SK-N-SH (cell line): ENCODE measurements around the gene PPIP5K2. TPM values are rescaled to one million over a fixed set of nuclear protein-coding genes. Genes with fewer than 3 reads are reported as not detected.

Source experiments
- ELF1 ChIP-seq: IDR thresholded peaks from 2 replicates; pipeline ENCODE4 v1.4.0; 2012
- FOSL2 ChIP-seq: IDR thresholded peaks from 2 replicates; pipeline ENCODE4 v1.4.0; 2012; ENCODE audit warnings: low read depth, mild to moderate bottlenecking, moderate library complexity, borderline replicate concordance
- FOXM1 ChIP-seq: IDR thresholded peaks from 2 replicates; pipeline ENCODE4 v1.4.0; 2012; ENCODE audit warnings: low read depth, mild to moderate bottlenecking
- GABPA ChIP-seq: IDR thresholded peaks from 2 replicates; pipeline ENCODE4 v1.4.0; 2012; ENCODE audit warnings: low read depth, mild to moderate bottlenecking
- GATA2 ChIP-seq: sonication (generic); formaldehyde crosslinking; IDR thresholded peaks from 2 replicates; pipeline ENCODE4 v1.5.0; 2020; ENCODE audit warnings: mild to moderate bottlenecking, missing genetic modification reagents
- IRF3 ChIP-seq: fragments of 150-350 bp; IDR thresholded peaks from 2 replicates; pipeline ENCODE4 v1.6.1; 2016; ENCODE audit warnings: mild to moderate bottlenecking, low read depth, low read length
- JUND ChIP-seq: IDR thresholded peaks from 2 replicates; pipeline ENCODE4 v1.4.0; 2012
- MAX ChIP-seq: IDR thresholded peaks from 2 replicates; pipeline ENCODE4 v1.4.0; 2012; ENCODE audit warnings: low read depth
- MEF2A ChIP-seq: IDR thresholded peaks from 2 replicates; pipeline ENCODE4 v1.4.0; 2012; ENCODE audit warnings: low read depth, borderline replicate concordance
- NFIC ChIP-seq: IDR thresholded peaks from 2 replicates; pipeline ENCODE4 v1.4.0; 2012; ENCODE audit warnings: borderline replicate concordance
- RAD21 ChIP-seq: IDR thresholded peaks from 2 replicates; pipeline ENCODE4 v1.6.1; 2012; ENCODE audit warnings: mild to moderate bottlenecking, low read length
- REST ChIP-seq: IDR thresholded peaks from 2 replicates; pipeline ENCODE4 v1.6.1; 2012; ENCODE audit warnings: mild to moderate bottlenecking, low read depth, low read length, moderate library complexity
- RXRA ChIP-seq: IDR thresholded peaks from 2 replicates; pipeline ENCODE4 v1.4.0; 2012; ENCODE audit warnings: low read depth, mild to moderate bottlenecking, borderline replicate concordance
- SMC3 ChIP-seq: IDR thresholded peaks from 2 replicates; pipeline ENCODE4 v1.6.1; 2012; ENCODE audit warnings: low read depth, low read length, improper control_type of control experiment
- TEAD4 ChIP-seq: IDR thresholded peaks from 2 replicates; pipeline ENCODE4 v1.4.0; 2012; ENCODE audit warnings: mild to moderate bottlenecking, borderline replicate concordance; ENCODE audit not compliant: insufficient read depth
- ZBTB33 ChIP-seq: IDR thresholded peaks from 2 replicates; pipeline ENCODE4 v1.4.0; 2012; ENCODE audit warnings: low read depth, borderline replicate concordance
- polyA plus RNA-seq, 3 experiments: library from polyadenylated mRNA; depleted of rRNA; stranded (reverse); fragments of >200 nt; gene quantifications; 2 replicates each; pipeline ENCODE4 v1.2.3, GENCODE V29; 2012
- TF ChIP-seq, protein P1 (sequence below): IDR thresholded peaks from 2 replicates; pipeline ENCODE4; 2012

PPIP5K2 gene
- polyA plus RNA-seq, 1 of the 3 experiments (the other 2 are of a cell fraction): 18.2 TPM

DNA sequence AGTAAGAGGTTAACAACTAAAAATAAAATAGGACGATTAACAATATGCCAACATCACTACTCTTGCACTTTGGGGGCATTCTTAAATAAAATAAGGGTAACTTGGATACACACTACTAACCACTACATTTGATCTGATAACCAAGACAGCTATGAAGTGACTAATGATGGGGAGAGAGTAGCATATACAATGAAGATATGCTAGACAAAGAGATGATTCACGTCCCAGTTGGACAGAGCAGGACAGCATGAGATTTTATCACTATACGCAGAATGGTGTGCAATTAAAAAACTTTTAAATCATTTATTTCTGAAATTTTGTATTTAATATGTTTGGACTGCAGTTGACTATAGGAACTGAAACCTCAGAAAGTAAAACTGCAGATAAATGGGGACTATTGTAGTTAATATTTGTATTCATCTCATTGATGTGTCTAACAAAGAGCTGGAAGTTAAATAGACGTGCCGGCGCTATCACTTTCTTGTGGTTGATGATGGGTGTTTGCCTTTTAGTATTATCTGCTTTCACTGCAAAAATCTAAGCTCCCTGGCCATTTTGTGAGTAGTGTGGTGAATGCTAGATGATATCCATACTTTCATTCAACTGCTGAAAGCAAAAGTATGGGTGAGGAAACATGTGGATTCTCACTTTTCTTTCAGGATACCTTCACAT lies 18.9 kb upstream of the PPIP5K2 start (continued):
- no peak for TF ChIP-seq REST
- no peak for TF ChIP-seq ELF1
- TF ChIP-seq MEF2A: no peak
- no peak for TF ChIP-seq MAX
- TF ChIP-seq RAD21: no peak
- no peak for TF ChIP-seq ZBTB33
- no peak for TF ChIP-seq SMC3
- TF ChIP-seq FOXM1: no peak
- no peak for TF ChIP-seq GATA2 (CRISPR knock-in tag)
- TF ChIP-seq GABPA: no peak
- TF ChIP-seq TEAD4: no peak
- TF ChIP-seq FOSL2: peak; percentile 68
- TF ChIP-seq, protein P1, sequence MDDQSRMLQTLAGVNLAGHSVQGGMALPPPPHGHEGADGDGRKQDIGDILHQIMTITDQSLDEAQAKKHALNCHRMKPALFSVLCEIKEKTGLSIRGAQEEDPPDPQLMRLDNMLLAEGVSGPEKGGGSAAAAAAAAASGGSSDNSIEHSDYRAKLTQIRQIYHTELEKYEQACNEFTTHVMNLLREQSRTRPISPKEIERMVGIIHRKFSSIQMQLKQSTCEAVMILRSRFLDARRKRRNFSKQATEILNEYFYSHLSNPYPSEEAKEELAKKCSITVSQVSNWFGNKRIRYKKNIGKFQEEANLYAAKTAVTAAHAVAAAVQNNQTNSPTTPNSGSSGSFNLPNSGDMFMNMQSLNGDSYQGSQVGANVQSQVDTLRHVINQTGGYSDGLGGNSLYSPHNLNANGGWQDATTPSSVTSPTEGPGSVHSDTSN: peak; percentile 88
- peak; percentile 53 for TF ChIP-seq NFIC
- no peak for TF ChIP-seq RXRA
- no peak for TF ChIP-seq IRF3
- peak; percentile 75 for TF ChIP-seq JUND
